ENCODE results near the gene NDUFAF8.
"Not testable (repeated sequence)": the region's sequence is repeated elsewhere in the genome, so short reads cannot be mapped to it uniquely, and the experiment has no call there.

The NDUFAF8 gene

DNA sequence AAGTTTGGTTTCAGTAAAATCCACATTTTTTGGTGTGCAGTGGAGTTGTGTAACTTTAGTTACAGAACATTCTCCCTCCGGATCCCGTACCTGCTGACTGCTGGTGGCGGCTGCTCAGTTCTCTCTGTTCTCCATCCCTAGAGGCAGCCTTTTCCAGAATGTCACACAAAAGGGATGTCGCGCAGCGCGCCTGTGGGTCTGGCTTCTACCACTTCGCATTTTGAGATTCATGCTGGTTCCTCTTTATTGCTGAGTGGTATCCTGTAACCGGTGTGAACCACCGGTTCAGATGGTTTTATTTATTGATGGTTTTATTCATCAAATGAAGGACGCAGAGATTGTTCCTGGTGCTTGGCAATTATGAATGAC lies 15.4 kb upstream of the NDUFAF8 start:
- TF ChIP-seq, protein P1, sequence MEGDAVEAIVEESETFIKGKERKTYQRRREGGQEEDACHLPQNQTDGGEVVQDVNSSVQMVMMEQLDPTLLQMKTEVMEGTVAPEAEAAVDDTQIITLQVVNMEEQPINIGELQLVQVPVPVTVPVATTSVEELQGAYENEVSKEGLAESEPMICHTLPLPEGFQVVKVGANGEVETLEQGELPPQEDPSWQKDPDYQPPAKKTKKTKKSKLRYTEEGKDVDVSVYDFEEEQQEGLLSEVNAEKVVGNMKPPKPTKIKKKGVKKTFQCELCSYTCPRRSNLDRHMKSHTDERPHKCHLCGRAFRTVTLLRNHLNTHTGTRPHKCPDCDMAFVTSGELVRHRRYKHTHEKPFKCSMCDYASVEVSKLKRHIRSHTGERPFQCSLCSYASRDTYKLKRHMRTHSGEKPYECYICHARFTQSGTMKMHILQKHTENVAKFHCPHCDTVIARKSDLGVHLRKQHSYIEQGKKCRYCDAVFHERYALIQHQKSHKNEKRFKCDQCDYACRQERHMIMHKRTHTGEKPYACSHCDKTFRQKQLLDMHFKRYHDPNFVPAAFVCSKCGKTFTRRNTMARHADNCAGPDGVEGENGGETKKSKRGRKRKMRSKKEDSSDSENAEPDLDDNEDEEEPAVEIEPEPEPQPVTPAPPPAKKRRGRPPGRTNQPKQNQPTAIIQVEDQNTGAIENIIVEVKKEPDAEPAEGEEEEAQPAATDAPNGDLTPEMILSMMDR (IDR thresholded peaks at IDR 0.05; ENCODE audit: low read depth, low read length, missing control alignments) = no peak
- peak overlapping the region; percentile 34; the same call in 1 of the 2 replicates for H3K4me3 ChIP-seq (ENCODE audit: low read depth, low read length)
- no peak for DNase-seq (ENCODE audit: low read depth)

DNA sequence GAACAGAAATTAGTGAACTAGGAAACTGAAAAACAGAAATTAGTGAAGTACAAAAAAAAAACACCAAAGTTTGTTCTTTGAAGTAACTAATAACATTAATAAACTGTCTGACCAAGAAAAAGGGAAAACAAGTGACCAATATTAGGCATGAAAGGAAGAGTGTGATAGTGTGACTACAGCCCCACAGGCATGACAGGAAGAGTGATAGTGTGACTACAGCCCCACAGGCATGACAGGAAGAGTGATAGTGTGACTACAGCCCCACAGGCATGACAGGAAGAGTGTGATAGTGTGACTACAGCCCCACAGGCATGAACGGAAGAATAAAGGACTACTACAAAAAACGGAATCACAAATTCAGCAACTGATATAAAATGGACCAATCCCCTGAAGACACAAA lies 11.5 kb upstream of the NDUFAF8 start:
- DNase-seq (ENCODE audit: low read depth); H3K4me3 ChIP-seq (ENCODE audit: low read depth, low read length): not testable (repeated sequence)

DNA sequence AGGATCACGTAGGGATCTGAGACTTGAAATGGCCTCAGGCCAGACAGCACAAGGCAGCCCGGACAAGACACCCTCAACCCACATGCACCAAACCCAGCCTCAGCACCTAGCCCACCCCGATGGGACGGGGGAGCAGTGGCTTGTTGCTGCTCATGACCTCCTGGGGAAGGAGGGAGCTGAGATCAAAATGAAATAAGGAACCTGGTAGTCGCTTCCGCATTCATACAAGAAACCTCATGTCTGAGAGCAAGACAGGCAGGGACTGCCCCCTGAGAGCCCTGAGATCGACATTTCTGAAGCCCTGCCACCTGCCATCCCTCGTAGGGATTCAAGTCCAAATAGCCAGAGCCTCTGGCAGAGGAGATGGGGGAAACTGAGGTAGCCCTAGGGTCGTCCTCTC lies 10.7 kb upstream of the NDUFAF8 start:
- DNase-seq (ENCODE audit: low read depth) = no peak

DNA sequence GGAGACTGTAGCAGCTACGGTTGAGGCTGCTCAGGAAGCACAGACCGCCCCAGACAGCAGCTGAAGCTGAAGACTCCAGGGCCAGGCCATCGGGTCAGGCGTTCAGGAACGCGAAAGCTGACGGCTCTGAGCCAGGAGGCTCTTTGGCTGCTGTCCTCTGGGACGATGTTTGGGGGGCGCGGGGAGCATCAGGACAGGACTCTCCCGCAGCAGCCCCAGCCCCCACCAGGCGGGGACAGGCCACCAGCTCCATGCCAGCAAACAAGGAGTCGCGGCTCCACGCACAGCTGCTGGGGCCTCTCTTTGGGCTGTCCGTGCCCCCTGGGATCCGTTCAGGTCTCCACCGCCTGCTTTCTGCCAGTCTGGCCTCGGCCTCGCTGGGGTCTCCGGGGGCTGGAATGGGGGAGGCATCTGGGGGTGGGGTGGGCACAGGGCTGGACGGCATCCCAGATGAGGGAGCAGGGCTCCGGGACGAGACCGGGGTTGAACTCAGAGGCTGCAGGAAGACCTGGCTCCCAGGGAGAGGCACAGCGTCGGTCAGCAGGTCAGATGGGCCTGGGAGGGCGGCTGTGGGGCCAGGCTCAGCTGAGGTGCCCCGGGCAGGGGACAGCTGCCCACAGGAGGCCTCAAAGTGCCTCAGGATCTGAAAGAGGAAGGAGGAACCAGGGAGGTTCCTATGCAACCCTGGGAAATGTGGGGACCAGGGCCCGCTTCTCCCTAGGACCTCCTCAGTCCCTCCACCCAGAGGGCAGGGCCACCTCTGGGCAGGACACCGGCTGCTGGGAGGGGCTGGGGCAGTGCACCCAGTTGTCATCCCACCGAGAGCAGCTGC lies 10.1 kb upstream of the NDUFAF8 start:
- TF ChIP-seq, protein P1 (IDR thresholded peaks at IDR 0.05; ENCODE audit: low read depth, low read length, missing control alignments) = no peak
- no peak for DNase-seq (ENCODE audit: low read depth)

More for the DNA sequence above, 10.7 kb upstream of the NDUFAF8 start:
- TF ChIP-seq, protein P1 (IDR thresholded peaks at IDR 0.05; ENCODE audit: low read depth, low read length, missing control alignments) = no peak
- H3K4me3 ChIP-seq (ENCODE audit: low read depth, low read length) = no peak overlapping the region

DNA sequence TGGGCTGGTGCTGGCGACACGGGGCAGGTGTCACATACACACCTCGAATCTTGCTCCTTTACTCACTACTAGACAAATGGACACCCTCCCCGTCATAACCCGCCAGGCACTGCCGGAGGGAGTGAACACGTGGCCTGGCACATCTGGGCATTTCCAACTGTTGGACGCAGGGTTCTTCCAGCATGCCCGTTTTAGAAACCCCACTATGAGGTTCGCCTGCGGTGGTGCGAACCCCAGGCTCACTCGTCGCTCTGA lies 9.5 kb upstream of the NDUFAF8 start:
- DNase-seq (ENCODE audit: low read depth) = no peak
- no peak overlapping the region for H3K4me3 ChIP-seq (ENCODE audit: low read depth, low read length)
- TF ChIP-seq, protein P1 (IDR thresholded peaks at IDR 0.05; ENCODE audit: low read depth, low read length, missing control alignments) = no peak

More for the DNA sequence above, 10.1 kb upstream of the NDUFAF8 start:
- no peak overlapping the region for H3K4me3 ChIP-seq (ENCODE audit: low read depth, low read length)

DNA sequence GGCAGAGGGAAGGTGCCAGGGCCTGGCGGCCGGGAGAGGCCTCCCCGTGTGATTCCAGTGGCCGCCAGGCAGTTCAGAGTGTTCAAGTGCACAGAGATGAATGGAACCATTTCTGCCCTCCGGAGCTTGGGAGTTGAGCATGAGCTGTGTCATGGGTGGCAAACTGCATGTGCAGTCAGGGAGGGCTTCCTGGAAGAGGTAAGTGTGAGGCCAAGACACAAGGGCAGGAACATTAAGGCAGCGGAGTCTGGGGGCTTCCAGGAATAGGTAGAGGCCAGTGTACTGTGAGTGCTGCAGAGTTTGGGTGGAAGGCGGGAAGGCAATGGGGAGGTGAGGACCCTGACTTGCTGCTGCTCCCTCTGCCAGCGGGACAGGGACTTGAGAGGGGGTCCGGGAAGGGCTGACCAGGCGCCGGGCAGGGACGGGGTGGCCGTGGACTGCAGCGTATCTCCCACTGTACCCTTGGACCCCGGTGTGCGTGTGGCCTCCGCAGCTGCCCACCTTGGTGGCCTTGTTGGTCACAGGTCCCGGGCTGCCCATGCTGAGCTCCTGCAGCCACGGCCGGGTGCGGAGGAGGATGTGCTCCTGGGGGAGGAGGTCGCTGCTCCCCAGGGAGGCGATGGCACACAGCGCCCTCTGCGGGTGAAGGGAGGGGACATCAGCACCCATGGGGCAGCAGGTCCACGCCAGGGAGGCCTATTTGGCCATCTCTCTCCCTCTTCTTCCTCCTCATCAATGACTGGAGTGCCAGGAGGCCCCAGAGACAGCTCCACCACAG lies 8.9 kb upstream of the NDUFAF8 start:
- DNase-seq (ENCODE audit: low read depth) = no peak
- H3K4me3 ChIP-seq (ENCODE audit: low read depth, low read length) = no peak overlapping the region
- TF ChIP-seq, protein P1 (IDR thresholded peaks at IDR 0.05; ENCODE audit: low read depth, low read length, missing control alignments) = peak; percentile 74

DNA sequence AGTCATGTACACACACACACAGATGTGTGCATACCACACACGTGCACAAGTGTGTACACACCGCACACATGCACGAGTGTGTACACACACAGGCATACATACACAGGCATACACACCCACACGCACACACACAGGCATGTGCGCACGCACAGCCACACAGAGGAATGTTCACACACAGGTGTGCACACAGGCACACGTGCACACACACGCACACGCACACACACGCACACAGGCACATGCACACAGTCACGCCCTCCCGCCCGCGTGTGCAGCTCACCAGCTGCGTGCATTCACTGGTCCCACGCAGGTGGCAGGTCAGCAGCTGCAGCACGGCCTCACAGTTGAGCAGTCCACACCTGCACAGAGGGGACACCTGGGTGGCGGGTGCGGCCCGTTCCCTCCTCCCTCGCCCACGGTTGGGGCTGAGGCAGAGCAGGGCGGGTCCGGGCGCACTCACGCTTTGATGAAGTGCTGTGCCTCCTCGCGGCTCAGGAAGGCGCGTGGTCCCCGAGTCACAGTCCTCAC lies 7.9 kb upstream of the NDUFAF8 start:
- DNase-seq (ENCODE audit: low read depth) = no peak

More for the DNA sequence above, 7.9 kb upstream of the NDUFAF8 start:
- no peak overlapping the region for H3K4me3 ChIP-seq (ENCODE audit: low read depth, low read length)
- TF ChIP-seq, protein P1 (IDR thresholded peaks at IDR 0.05; ENCODE audit: low read depth, low read length, missing control alignments) = no peak

Data from GM12864 (cell line).